GM21423 (cell line): ENCODE measurements around the gene KLHL15.
"Not testable (repeated sequence)": the region's sequence is repeated elsewhere in the genome, so short reads cannot be mapped to it uniquely, and the experiment has no call there.

Experiments
- ATAC-seq: cut with Tn5 transposase; IDR thresholded peaks from one replicate; pipeline ENCODE4 v1.9.1; 2021; ENCODE audit warnings: mild to moderate bottlenecking, moderate library complexity; ENCODE audit not compliant: unreplicated experiment

KLHL15 gene

GRCh38 chrX:24019448-24019847 is 7.5 kb downstream of the KLHL15 start:
- ATAC-seq, result no peak

DNA sequence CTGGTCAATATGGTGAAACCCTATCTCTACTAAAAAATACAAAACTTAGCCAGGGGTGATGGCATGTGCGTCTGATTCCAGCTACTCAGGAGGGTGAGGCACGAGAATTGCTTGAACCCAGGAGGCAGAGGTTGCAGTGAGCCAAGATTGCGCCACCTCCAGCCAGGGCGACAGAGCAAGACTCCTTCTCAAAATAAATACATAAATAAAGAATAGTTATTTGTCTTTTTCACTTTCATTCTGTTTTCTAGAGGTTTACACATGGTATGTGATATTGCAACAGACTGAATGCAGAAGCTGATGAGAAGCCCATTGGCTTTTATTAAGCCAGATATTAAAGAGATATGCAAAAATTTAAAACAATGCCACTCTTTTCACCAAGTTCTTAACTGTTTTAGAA is 8.2 kb downstream of the KLHL15 start:
- ATAC-seq, result no peak

GRCh38 chrX:24017674-24018073 is 9.3 kb downstream of the KLHL15 start:
- no peak for ATAC-seq

GRCh38 chrX:24014388-24015018 is 12.5 kb downstream of the KLHL15 start:
- ATAC-seq, result peak; percentile 83

DNA sequence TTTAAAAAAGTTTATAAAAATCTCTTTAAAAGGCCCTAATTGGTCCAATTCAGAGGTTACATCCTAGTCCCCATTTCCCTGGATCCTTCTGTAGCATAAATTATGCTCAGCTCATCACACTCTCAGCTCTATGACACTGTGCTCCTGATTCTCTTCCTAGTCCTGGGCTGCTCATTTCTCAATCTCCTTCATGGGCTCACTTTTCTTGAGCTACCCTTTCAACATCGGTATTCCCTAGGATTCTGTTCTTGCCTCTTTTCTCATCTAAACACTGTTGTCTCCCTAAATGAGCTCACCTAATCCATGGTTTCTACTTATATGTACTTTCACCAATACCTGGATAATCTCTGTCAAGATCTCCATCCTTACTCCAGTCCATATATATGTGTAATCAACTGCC is 14.7 kb downstream of the KLHL15 start:
- ATAC-seq, result no peak

DNA sequence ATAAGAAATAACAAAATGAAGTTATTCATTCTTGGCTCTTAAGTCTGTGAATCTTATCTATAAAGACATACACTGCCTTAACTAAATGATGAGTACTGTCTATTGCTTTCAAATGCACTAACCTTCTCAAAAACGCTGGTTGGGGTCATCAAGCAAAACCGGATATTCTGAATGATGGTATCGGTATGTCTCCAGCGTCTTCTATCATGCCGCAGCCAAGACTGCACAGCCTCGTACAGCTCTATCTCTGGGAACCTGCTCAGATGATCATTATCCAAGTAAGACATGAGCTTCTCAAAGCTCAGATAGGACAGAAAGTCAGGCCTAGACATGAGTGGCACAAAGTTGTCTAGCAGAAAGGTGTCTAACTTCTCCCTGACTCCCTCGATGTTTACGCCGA is 21.1 kb downstream of the KLHL15 start:
- ATAC-seq, result no peak

DNA sequence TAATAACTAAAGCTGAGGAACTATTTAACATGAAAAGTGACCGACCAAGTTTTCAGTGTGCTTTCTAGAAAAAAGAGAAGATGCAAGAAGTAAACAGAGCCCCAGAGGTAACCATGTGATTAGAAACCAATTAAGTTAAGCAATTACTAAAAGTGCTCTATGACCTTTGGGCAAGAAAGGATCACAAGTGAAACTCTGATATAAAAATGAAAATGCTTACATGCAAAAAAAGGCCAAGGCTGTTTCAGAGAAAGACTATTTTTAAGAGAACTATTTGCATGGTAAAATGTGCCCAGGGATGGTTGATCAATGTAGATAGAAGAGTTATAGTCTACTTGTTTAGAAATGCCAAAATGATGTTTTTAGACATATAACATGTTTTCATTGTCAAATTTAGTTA is 22.0 kb downstream of the KLHL15 start:
- no peak for ATAC-seq

- no peak for ATAC-seq
These were observed 24.2 kb downstream of the KLHL15 start for GRCh38 chrX:24002792-24003191.

DNA sequence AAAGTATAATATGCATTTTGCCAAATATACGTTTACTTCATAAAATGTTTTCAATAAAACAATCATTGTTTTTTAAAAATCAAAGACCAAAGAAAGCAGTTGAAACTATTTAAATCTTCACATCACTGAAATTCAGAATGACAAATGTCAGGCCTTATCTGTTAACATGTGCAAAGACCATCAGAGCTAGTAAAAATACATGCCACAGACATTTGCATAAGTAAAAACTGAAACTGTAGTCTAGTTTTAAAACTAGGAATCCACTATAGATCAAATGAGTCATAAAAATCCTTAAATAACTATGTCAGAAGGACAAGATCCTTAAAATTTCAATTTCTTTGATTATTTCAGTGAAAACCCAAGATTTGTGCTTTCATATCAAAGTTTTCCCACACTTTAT is 24.8 kb downstream of the KLHL15 start:
- peak; percentile 58 for ATAC-seq

GRCh38 chrX:23999671-24000070 is 27.3 kb downstream of the KLHL15 start:
- ATAC-seq, result no peak

DNA sequence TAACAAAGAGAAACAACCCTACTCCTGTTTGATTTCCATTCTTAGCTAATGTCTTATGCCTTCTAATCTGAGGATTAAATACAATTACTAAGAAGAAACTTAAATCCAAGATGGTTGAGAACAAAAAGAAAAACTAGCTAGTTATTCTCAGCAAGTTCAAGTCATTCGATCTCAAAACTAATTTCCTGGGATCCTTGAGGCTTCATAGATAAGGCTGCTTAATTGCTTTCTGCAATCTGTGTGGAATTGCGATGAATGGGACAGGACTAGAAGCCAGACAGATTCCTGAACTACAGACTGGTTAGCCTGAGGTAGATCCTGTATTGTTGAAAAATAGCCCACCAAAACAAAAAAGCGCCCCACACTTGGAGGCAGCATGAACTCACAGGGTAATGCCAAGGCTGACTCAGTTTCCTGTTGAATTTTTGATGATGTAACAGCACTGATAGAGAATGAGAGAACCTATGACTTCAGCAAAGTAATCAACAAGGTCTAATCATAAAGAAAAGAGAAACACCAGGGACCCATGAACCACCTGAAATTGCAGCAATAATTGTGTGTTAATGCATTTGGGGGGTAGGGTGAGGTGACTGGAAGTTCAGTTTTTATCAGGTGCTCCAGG is 33.9 kb downstream of the KLHL15 start:
- ATAC-seq, result no peak

GRCh38 chrX:23992431-23992830 is 34.6 kb downstream of the KLHL15 start:
- ATAC-seq, result no peak

GRCh38 chrX:23990455-23990854 is 36.5 kb downstream of the KLHL15 start:
- no peak for ATAC-seq

DNA sequence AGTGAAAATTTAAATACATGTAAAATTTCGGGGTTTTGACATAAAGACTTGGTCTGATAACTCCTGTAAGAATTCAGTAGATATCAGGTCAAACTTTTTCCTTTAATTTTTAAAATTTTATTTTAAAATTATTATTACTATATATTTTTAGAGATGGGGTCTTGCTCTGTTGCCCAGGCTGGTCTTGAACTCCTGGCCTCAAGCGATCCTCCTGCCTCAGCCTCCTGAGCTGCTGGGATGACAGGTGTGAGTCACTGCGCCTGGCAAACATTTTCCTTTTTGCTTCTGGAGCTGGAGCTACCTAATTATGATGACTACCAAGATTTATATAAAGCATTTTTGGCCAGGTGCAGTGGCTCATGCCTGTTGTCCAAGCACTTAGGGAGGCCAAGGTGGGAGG is 37.3 kb downstream of the KLHL15 start:
- no peak for ATAC-seq

- ATAC-seq, result no peak
These were observed 44.1 kb downstream of the KLHL15 start for GRCh38 chrX:23982891-23983290.

GRCh38 chrX:23981711-23982110 is 45.3 kb downstream of the KLHL15 start:
- no peak for ATAC-seq

GRCh38 chrX:23981222-23981621 is 45.8 kb downstream of the KLHL15 start:
- no peak for ATAC-seq

DNA sequence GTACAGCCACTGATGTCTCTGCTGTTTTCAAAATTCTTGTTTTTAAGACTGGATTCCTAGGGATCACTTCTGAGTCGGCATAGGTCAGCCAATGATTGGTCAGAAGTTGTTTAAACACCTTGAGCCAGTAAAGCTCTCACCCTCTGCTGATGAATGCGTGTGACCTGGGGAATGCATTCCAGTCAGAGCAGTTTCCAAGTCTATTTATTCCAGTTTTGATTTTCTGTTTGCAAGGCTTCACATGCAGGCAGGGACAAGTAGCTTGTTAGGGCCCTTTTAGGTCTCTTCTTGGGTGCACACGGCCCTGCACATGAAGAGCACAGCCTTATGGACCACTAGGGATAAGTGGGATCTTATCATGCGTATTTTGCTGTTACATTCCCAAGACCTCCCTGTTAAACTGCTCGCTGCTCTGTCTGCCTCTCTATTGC is 47.0 kb downstream of the KLHL15 start:
- no peak for ATAC-seq

- ATAC-seq, result no peak
These were observed 48.5 kb downstream of the KLHL15 start for GRCh38 chrX:23978491-23978890.

GRCh38 chrX:23965630-23966029 is 61.4 kb downstream of the KLHL15 start:
- not testable (repeated sequence) for ATAC-seq

GRCh38 chrX:23964191-23964590 is 62.8 kb downstream of the KLHL15 start:
- ATAC-seq, result no peak

DNA sequence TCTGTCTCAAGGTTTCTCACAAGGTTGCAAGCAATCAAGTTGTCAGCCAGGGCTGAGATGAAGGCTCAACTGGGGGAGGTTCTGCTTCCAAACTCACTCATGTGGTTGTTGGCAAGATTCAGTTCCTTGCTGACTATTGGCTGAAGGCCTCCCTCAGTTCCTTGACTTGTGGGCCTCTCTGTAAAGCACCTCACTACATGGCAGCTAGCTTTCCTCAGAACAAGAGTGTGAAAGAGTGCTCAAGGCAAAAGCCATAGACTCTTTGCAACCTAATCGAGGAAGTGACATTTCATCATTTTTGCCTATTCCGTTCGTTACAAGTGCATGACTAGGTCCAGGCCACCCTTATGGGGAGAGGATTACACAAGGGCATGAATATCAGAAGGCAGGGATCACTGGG is 67.2 kb downstream of the KLHL15 start:
- ATAC-seq, result no peak

- no peak for ATAC-seq
These were observed 72.6 kb downstream of the KLHL15 start for GRCh38 chrX:23954396-23954795.
